ENCODE measurements around the gene E2F8.

GRCh38 chr11:19187833-19188258, 52.9 kb downstream of the E2F8 start:
- TF ChIP-seq POLR2A (IDR thresholded peaks at IDR 0.05) (no peak), CTCF (IDR thresholded peaks at IDR 0.05) (no peak)

Measured in testis (tissue), 2 donors.